Natural killer cell (primary cell): Measurements from ENCODE around the gene PIGC. TPM values are rescaled to one million over a fixed set of nuclear protein-coding genes. Genes with fewer than 3 reads are reported as not detected.

ENCODE experiments used
- ATAC-seq, 3 donors: fragments of 150-1000 bp in 2 of 3; fragments of 200-7000 bp in 1 of 3; cut with Tn5 transposase; 1 replicate in 1 of 3; 2 replicates in 2 of 3; pipeline ENCODE4 v1.10.0; 2021; ENCODE audit warnings: mild to moderate bottlenecking in 2 of 3, moderate library complexity in 2 of 3
- DNase-seq, 2 donors: peaks; one replicate each; pipeline versions ENCODE4 v3.0.0 to v3.0.0-alpha.2; 2013 to 2021; ENCODE audit warnings: mixed read lengths in 1 of 2
- H3K27ac ChIP-seq: one replicate; pipeline ENCODE4 v1.5.1; 2013; ENCODE audit warnings: mild to moderate bottlenecking, low read length
- H3K27me3 ChIP-seq: one replicate; pipeline ENCODE4 v1.6.1; 2013; ENCODE audit warnings: low read length; ENCODE audit not compliant: control insufficient read depth, insufficient read depth
- H3K36me3 ChIP-seq: one replicate; pipeline ENCODE4 v1.6.1; 2013; ENCODE audit warnings: low read length; ENCODE audit not compliant: control insufficient read depth, insufficient read depth
- H3K4me1 ChIP-seq: one replicate; pipeline ENCODE4 v1.6.1; 2013; ENCODE audit warnings: low read length; ENCODE audit not compliant: control insufficient read depth, insufficient read depth
- H3K4me3 ChIP-seq: one replicate; pipeline ENCODE4 v1.5.1; 2013; ENCODE audit warnings: low read length
- H3K9me3 ChIP-seq: one replicate; pipeline ENCODE4 v1.6.1; 2013; ENCODE audit warnings: low read length; ENCODE audit not compliant: control insufficient read depth, insufficient read depth
- H3K27ac Mint-ChIP-seq, 2 donors: one replicate each; pipeline ENCODE4 v1.8.0; 2022; ENCODE audit warnings: mild to moderate bottlenecking in 2 of 2, mixed read lengths in 2 of 2, moderate library complexity in 1 of 2
- H3K27me3 Mint-ChIP-seq, 2 donors: one replicate each; pipeline ENCODE4 v1.8.0; 2022; ENCODE audit warnings: low read depth in 2 of 2, mixed read lengths in 2 of 2
- H3K36me3 Mint-ChIP-seq: one replicate; pipeline ENCODE4 v1.8.0; 2022; ENCODE audit warnings: mixed read lengths
- H3K4me1 Mint-ChIP-seq, 2 donors: one replicate each; pipeline ENCODE4 v1.8.0; 2022; ENCODE audit warnings: mixed read lengths in 2 of 2
- H3K4me3 Mint-ChIP-seq: one replicate; pipeline ENCODE4 v1.8.0; 2022; ENCODE audit warnings: mild to moderate bottlenecking, moderate library complexity, mixed read lengths
- H3K9me3 Mint-ChIP-seq, 2 donors: one replicate each; pipeline ENCODE4 v1.8.0; 2022; ENCODE audit warnings: mixed read lengths in 2 of 2
- WGBS: methylation state at CpG from one replicate; pipeline ENCODE4 v1.1.7; 2013; ENCODE audit warnings: missing lambda C conversion rate; ENCODE audit not compliant: insufficient coverage; 5-methylcytosine and 5-hydroxymethylcytosine counted together
- intact Hi-C: fragments of 100-400 bp; cut with micrococcal nuclease; formaldehyde crosslinking; loops from one replicate; pipeline ENCODE4 v1.14.2; 2022
- total RNA-seq, 4 donors: library from RNA; stranded (reverse); fragments of 120-200 nt in 1 of 4; gene quantifications; one replicate each; pipeline versions ENCODE4 v1.2.3 to v1.2.4, GENCODE V29; 2013 to 2022
- TF ChIP-seq, protein P1 (sequence below): fragments of 200-600 bp; IDR thresholded peaks from one replicate; pipeline ENCODE4 v1.8.0; 2022; ENCODE audit warnings: antibody characterized with exemption

Gene PIGC
- total RNA-seq, 3 donors from 2014 or later (not counting 1 experiment from before 2014, with no cell fraction given) = 27.9 to 35.7 (median 30.4) TPM

DNA sequence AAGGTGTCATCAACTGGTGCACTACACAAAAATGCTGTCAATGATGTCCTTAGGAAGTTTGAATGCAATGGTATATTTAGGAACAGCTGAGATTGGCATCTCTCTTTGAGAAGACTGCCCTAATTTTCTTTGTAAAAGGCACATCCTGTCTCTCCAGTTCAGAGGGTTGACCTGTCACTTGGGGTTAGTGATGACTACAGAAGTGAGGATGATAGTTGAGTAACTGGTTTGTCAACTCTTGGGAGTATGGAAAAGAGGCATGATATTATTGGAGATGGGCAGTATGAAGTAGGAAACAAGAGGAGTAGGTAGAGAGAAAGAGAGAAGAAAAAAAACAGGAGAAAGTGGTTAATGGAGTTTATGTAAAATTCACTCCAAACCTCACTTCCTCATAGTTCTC is 40.4 kb upstream of the PIGC start:
- Mint-ChIP-seq H3K27me3 (peaks cover 18 to 30% of the 10 kb centered on the region in 2 donors), H3K9me3 (no peaks in the 10 kb centered on the region), H3K27ac (no peak overlapping the region), H3K4me1 (no peaks in the 10 kb centered on the region), H3K4me3 (no peak overlapping the region), H3K36me3 (no peaks in the 10 kb centered on the region)
- Histone ChIP-seq H3K4me3 (no peak overlapping the region), H3K9me3 (no peaks in the 10 kb centered on the region), H3K36me3 (no peaks in the 10 kb centered on the region), H3K27me3 (peaks cover 4% of the 10 kb centered on the region), H3K27ac (no peak overlapping the region), H3K4me1 (no peaks in the 10 kb centered on the region)
- intact Hi-C loops = no loop called here
- TF ChIP-seq, protein P1, sequence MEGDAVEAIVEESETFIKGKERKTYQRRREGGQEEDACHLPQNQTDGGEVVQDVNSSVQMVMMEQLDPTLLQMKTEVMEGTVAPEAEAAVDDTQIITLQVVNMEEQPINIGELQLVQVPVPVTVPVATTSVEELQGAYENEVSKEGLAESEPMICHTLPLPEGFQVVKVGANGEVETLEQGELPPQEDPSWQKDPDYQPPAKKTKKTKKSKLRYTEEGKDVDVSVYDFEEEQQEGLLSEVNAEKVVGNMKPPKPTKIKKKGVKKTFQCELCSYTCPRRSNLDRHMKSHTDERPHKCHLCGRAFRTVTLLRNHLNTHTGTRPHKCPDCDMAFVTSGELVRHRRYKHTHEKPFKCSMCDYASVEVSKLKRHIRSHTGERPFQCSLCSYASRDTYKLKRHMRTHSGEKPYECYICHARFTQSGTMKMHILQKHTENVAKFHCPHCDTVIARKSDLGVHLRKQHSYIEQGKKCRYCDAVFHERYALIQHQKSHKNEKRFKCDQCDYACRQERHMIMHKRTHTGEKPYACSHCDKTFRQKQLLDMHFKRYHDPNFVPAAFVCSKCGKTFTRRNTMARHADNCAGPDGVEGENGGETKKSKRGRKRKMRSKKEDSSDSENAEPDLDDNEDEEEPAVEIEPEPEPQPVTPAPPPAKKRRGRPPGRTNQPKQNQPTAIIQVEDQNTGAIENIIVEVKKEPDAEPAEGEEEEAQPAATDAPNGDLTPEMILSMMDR = no peak
- no peak for ATAC-seq
- no peak for DNase-seq

DNA sequence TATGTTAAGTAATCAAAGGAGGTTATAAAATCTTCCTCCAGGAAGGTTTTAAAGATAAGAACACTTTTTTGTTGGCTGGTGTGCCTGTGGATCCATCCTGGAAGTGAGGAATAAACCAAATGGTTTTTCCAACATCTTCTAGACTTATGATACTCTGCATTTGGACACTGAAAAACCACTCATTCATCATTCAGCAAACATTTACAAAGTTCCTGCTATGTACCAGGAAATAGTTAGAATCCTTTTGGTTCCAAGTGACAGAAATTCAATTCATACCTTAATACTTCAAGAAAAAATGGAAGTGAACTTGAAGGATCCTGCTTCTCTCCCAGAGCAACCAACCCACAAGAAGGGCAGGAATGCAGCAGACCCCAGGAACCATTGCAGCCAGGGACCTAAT is 39.6 kb upstream of the PIGC start:
- no peak overlapping the region for H3K27ac ChIP-seq
- TF ChIP-seq, protein P1 = no peak
- Mint-ChIP-seq H3K27ac (no peak overlapping the region), H3K4me1 (no peaks in the 10 kb centered on the region), H3K27me3 (peaks cover 13 to 23% of the 10 kb centered on the region in 2 donors), H3K36me3 (no peaks in the 10 kb centered on the region), H3K9me3 (no peaks in the 10 kb centered on the region), H3K4me3 (no peak overlapping the region)
- H3K9me3 ChIP-seq = no peaks in the 10 kb centered on the region
- peaks cover 4% of the 10 kb centered on the region for H3K27me3 ChIP-seq
- DNase-seq = no peak
- no peak for ATAC-seq
- no peaks in the 10 kb centered on the region for H3K36me3 ChIP-seq
- H3K4me3 ChIP-seq = no peak overlapping the region
- no peaks in the 10 kb centered on the region for H3K4me1 ChIP-seq
- intact Hi-C loops = no loop called here

DNA sequence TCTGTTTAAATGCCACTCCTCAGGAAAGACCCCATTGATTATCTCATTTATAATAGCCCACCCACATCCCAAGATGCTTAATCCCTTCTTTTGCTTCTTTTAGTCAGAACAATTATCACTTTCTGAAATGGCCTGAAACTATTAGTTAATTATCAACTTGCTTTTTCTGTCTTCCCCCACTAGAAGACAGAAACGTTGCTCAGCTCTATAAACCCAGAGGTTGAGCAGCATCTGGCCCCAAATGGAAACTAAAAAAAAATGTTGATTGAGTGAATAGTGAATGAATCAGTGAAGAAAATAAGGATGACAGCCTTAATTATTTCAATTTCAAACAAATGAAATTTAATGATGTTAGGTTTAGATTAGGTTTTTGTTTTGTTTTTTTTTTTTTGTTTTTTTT is 38.2 kb upstream of the PIGC start:
- intact Hi-C loops = no loop called here
- H3K27ac Mint-ChIP-seq = no peak overlapping the region
- Histone ChIP-seq H3K9me3 (no peaks in the 10 kb centered on the region), H3K4me3 (no peak overlapping the region), H3K27ac (no peak overlapping the region), H3K27me3 (no peaks in the 10 kb centered on the region), H3K4me1 (no peaks in the 10 kb centered on the region), H3K36me3 (no peaks in the 10 kb centered on the region)
- DNase-seq = no peak
- no peak for ATAC-seq
- H3K36me3 Mint-ChIP-seq = no peaks in the 10 kb centered on the region
- peaks cover 11 to 23% of the 10 kb centered on the region in 2 donors for H3K27me3 Mint-ChIP-seq
- H3K4me3 Mint-ChIP-seq = no peak overlapping the region
- no peaks in the 10 kb centered on the region for H3K9me3 Mint-ChIP-seq
- no peaks in the 10 kb centered on the region for H3K4me1 Mint-ChIP-seq
- TF ChIP-seq, protein P1 = no peak
- no CpG with 5 or more reads among the region's 1 CpG for WGBS

- H3K27ac ChIP-seq = no peak overlapping the region
- no peak for ATAC-seq
These were observed 36.6 kb upstream of the PIGC start for GRCh38 chr1:172480431-172480830.

More at GRCh38 chr1:172480431-172480830, 36.6 kb upstream of the PIGC start:
- no peaks in the 10 kb centered on the region for H3K9me3 Mint-ChIP-seq
- peaks cover 6 to 20% of the 10 kb centered on the region in 2 donors for H3K27me3 Mint-ChIP-seq
- Histone ChIP-seq H3K4me3 (no peak overlapping the region), H3K9me3 (no peaks in the 10 kb centered on the region), H3K27me3 (no peaks in the 10 kb centered on the region), H3K36me3 (no peaks in the 10 kb centered on the region), H3K4me1 (no peaks in the 10 kb centered on the region)
- intact Hi-C loops = no loop called here
- H3K4me3 Mint-ChIP-seq = no peak overlapping the region
- no peaks in the 10 kb centered on the region for H3K4me1 Mint-ChIP-seq
- H3K36me3 Mint-ChIP-seq = no peaks in the 10 kb centered on the region
- TF ChIP-seq, protein P1 = no peak
- WGBS = 50% methylated on average over 2 of the region's 3 CpGs
- DNase-seq = peak in 1 of 2 donors; percentile 4
- no peak overlapping the region for H3K27ac Mint-ChIP-seq
